MCF 10A (cell line): ENCODE data around the gene FRS3. TPM values are rescaled to one million over a fixed set of nuclear protein-coding genes. Genes with fewer than 3 reads are reported as not detected.

Experiments
- BruUV-seq: library from RNA; stranded (reverse); fragments of 400-500 nt; replicated peaks from 2 replicates; lab custom pipeline; 2021; lab: Mats Ljungman, UMichigan
- CTCF ChIA-PET: fragments of 300-600 bp; sonication (Branson Sonifier 250); formaldehyde crosslinking; extraction: SDS; loops from one replicate; lab custom pipeline; 2021; ENCODE audit warnings: antibody characterized with exemption, inconsistent platforms; lab: Yijun Ruan, JAX
- POLR2A ChIA-PET: fragments of 300-600, 350-650 bp; sonication (Branson Sonifier 250); formaldehyde crosslinking; extraction: SDS; loops from one replicate; lab custom pipeline; 2020; ENCODE audit warnings: antibody characterized with exemption, inconsistent platforms; lab: Yijun Ruan, JAX
- DNase-seq: peaks from one replicate; pipeline ENCODE4 v3.0.0-alpha.2; 2018; ENCODE audit not compliant: unreplicated experiment
- H3K27ac Mint-ChIP-seq: one replicate; pipeline ENCODE4 v1.8.0; 2022; ENCODE audit warnings: mild to moderate bottlenecking, low read depth, mixed read lengths; ENCODE audit not compliant: unreplicated experiment
- H3K27me3 Mint-ChIP-seq: one replicate; pipeline ENCODE4 v1.8.0; 2022; ENCODE audit warnings: mixed read lengths; ENCODE audit not compliant: insufficient read depth, unreplicated experiment
- H3K36me3 Mint-ChIP-seq: one replicate; pipeline ENCODE4 v1.8.0; 2022; ENCODE audit warnings: mild to moderate bottlenecking, moderate library complexity, mixed read lengths; ENCODE audit not compliant: insufficient read depth, unreplicated experiment
- H3K4me1 Mint-ChIP-seq: one replicate; pipeline ENCODE4 v1.8.0; 2022; ENCODE audit warnings: mixed read lengths; ENCODE audit not compliant: insufficient read depth, unreplicated experiment
- H3K4me3 Mint-ChIP-seq: one replicate; pipeline ENCODE4 v1.8.0; 2022; ENCODE audit warnings: mild to moderate bottlenecking, moderate library complexity, mixed read lengths; ENCODE audit not compliant: unreplicated experiment
- H3K9me3 Mint-ChIP-seq: one replicate; pipeline ENCODE4 v1.8.0; 2022; ENCODE audit warnings: mixed read lengths; ENCODE audit not compliant: unreplicated experiment
- intact Hi-C: fragments of 100-400 bp; cut with micrococcal nuclease; formaldehyde crosslinking; loops from 2 replicates; pipeline ENCODE4 v1.14.1; 2022
- total RNA-seq: library from RNA; stranded (reverse); gene quantifications from 2 replicates; pipeline ENCODE4 v1.2.3, GENCODE V29; 2022
- TF ChIP-seq, protein P1 (sequence below): fragments of 200-600 bp; IDR thresholded peaks from one replicate; pipeline ENCODE4 v1.8.0; 2022; ENCODE audit warnings: antibody characterized with exemption, mild to moderate bottlenecking; ENCODE audit not compliant: unreplicated experiment

FRS3 gene
- total RNA-seq, 1 experiment from 2014 or later: 3.9 TPM

DNA sequence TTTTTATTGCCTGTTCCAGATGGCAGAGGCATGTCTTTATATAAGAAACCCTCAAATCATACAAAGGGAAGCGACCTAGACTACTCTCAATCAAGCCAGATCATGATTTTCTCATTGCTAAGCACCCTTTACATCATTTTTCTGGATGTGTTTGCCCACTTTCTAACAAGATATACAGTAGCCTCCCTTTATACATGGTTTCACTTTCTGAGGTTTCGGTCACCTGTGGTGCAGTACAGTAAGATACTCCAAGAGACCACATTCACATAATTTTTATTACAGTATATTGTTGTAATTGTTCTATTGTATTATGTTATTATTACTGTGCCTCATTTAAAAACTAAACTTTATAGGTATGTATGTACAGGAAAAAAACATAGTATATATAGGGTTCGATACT is 31.4 kb upstream of the FRS3 start:
- ChIA-PET POLR2A (no interaction called here), CTCF (no interaction called here)
- TF ChIP-seq, protein P1, sequence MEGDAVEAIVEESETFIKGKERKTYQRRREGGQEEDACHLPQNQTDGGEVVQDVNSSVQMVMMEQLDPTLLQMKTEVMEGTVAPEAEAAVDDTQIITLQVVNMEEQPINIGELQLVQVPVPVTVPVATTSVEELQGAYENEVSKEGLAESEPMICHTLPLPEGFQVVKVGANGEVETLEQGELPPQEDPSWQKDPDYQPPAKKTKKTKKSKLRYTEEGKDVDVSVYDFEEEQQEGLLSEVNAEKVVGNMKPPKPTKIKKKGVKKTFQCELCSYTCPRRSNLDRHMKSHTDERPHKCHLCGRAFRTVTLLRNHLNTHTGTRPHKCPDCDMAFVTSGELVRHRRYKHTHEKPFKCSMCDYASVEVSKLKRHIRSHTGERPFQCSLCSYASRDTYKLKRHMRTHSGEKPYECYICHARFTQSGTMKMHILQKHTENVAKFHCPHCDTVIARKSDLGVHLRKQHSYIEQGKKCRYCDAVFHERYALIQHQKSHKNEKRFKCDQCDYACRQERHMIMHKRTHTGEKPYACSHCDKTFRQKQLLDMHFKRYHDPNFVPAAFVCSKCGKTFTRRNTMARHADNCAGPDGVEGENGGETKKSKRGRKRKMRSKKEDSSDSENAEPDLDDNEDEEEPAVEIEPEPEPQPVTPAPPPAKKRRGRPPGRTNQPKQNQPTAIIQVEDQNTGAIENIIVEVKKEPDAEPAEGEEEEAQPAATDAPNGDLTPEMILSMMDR: no peak
- no peaks in the 10 kb centered on the region for H3K27me3 Mint-ChIP-seq
- no peaks in the 10 kb centered on the region for H3K9me3 Mint-ChIP-seq
- intact Hi-C loops: no loop called here
- no peak for DNase-seq
- no peak overlapping the region for H3K4me3 Mint-ChIP-seq
- peaks cover 4% of the 10 kb centered on the region for H3K4me1 Mint-ChIP-seq
- no peak overlapping the region for H3K27ac Mint-ChIP-seq
- H3K36me3 Mint-ChIP-seq: no peaks in the 10 kb centered on the region
- BruUV-seq: no TSS peak

- TF ChIP-seq, protein P1: no peak
- H3K27ac Mint-ChIP-seq: no peak overlapping the region
- no peak overlapping the region for H3K4me3 Mint-ChIP-seq
- intact Hi-C loops: no loop called here
- H3K4me1 Mint-ChIP-seq: peaks cover 5% of the 10 kb centered on the region
- BruUV-seq: no TSS peak
- H3K9me3 Mint-ChIP-seq: no peaks in the 10 kb centered on the region
- POLR2A ChIA-PET: interaction anchor here (0.5 to 1.0 kb wide), 2 partner anchors 11 to 115 kb away, joined by 3 read pairs; partner anchors contain the start of gene MED20
- DNase-seq: no peak
- H3K27me3 Mint-ChIP-seq: no peaks in the 10 kb centered on the region
- H3K36me3 Mint-ChIP-seq: peaks cover 4% of the 10 kb centered on the region
- CTCF ChIA-PET: interaction anchor here (0.6 to 1.2 kb wide), 4 partner anchors 41 to 379 kb away, joined by 3 to 7 read pairs (median 3); no protein-coding TSS in a partner anchor
These were observed 26.4 kb upstream of the FRS3 start for GRCh38 chr6:41805830-41806774.

- H3K27ac Mint-ChIP-seq: no peak overlapping the region
- intact Hi-C loops: loop anchor here (1.0 to 5.0 kb wide), 3 partner anchors 121 to 243 kb away; partner anchors contain the start of genes BYSL and MED20
- H3K36me3 Mint-ChIP-seq: peaks cover 9% of the 10 kb centered on the region
- TF ChIP-seq, protein P1: peak; percentile 55
- BruUV-seq: no TSS peak
- H3K4me3 Mint-ChIP-seq: no peak overlapping the region
- ChIA-PET POLR2A (interaction anchor here (0.7 to 2.6 kb wide), 7 partner anchors 10 to 244 kb away, joined by 3 to 18 read pairs (median 6); partner anchors contain the start of genes MED20 and TOMM6), CTCF (interaction anchor here (0.6 to 3.8 kb wide), 20 partner anchors 8 to 947 kb away, joined by 3 to 37 read pairs (median 5); partner anchors contain the start of genes BYSL and MED20)
- H3K27me3 Mint-ChIP-seq: no peaks in the 10 kb centered on the region
- H3K4me1 Mint-ChIP-seq: peaks cover 5% of the 10 kb centered on the region
- DNase-seq: peak; percentile 44
- H3K9me3 Mint-ChIP-seq: no peaks in the 10 kb centered on the region
These were observed 21.7 kb upstream of the FRS3 start for GRCh38 chr6:41801380-41801779.

DNA sequence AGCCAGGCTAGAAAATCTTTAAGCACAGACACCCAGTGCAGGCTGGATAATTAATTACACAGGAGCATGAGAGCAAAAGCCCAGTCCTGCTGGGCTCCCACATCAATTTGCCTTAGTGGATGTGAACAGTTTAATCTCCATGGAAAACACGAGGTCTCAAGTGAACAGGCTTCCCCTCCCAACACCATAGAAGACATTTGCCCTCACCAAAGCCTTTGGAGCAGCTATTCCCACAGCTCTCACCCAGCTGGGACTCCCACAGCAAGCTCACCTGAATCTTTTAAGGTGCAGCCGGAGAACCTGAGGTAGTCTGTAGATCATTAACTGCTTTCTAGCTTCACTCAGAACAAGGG is 19.8 kb upstream of the FRS3 start:
- ChIA-PET POLR2A (interaction anchor here (1.7 to 2.6 kb wide), 2 partner anchors 12 to 246 kb away, joined by 10 to 18 read pairs; partner anchors contain the start of gene TOMM6), CTCF (interaction anchor here (0.6 to 3.8 kb wide), 6 partner anchors 12 to 244 kb away, joined by 3 to 37 read pairs (median 4); partner anchors contain the start of gene TOMM6)
- Mint-ChIP-seq H3K36me3 (peaks cover 5% of the 10 kb centered on the region), H3K27me3 (no peaks in the 10 kb centered on the region), H3K4me1 (peaks cover 5% of the 10 kb centered on the region), H3K4me3 (no peak overlapping the region), H3K27ac (no peak overlapping the region), H3K9me3 (no peaks in the 10 kb centered on the region)
- no peak for DNase-seq
- BruUV-seq: no TSS peak
- TF ChIP-seq, protein P1: no peak
- intact Hi-C loops: no loop called here
